IPS DF 19.7 (cell line): Measurements from ENCODE around the gene RFESD.
"Not testable (repeated sequence)": the region's sequence is repeated elsewhere in the genome, so short reads cannot be mapped to it uniquely, and the experiment has no call there.

Experiments used
- DNase-seq: peaks from one replicate; pipeline ENCODE4 v3.0.0-alpha.2; 2013; ENCODE audit warnings: low read depth, low spot score

RFESD gene

DNA sequence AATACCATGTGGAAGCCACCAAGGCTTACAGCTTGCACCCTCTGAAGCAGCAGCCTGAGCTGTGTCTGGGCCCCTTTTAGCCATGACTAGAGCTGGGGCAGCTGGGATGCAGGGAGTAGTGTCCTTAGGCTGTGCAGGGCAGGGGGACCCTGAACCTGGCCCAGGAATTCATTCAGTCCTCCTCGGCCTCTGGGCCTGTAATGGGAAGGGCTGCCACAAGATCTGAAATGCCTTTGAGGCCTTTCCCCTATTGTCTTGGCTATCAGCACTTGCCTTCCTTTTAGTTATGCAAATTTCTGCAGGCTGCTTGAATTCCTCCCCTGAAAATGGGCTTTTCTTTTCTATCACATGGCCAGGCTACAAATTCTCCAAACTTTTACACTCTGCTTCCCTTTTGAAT lies 17.6 kb upstream of the RFESD start:
- no peak for DNase-seq

DNA sequence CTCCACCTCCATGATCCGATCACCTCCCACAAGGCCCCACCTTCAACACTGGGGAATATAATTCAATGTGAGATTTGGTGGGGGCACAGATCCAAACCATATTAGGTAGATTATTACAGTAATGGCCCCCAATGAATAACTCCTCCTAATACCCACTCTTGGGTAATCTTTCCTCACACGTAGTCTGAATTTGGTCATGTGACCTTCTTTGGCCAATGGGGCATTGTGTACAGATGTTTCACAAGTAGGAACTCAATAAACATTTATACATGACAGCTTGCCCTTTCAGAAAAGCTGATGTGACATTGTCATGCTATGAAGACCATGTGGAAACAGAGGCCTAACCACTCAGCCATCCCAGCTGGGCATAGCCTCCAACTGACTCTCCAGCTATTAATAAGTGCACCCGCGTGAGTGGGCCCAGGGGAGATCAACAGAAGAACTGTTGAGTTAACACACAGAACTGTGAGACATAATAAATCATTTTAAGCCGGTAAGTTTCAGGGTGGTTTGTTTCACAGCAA lies 16.1 kb upstream of the RFESD start:
- DNase-seq = no peak

DNA sequence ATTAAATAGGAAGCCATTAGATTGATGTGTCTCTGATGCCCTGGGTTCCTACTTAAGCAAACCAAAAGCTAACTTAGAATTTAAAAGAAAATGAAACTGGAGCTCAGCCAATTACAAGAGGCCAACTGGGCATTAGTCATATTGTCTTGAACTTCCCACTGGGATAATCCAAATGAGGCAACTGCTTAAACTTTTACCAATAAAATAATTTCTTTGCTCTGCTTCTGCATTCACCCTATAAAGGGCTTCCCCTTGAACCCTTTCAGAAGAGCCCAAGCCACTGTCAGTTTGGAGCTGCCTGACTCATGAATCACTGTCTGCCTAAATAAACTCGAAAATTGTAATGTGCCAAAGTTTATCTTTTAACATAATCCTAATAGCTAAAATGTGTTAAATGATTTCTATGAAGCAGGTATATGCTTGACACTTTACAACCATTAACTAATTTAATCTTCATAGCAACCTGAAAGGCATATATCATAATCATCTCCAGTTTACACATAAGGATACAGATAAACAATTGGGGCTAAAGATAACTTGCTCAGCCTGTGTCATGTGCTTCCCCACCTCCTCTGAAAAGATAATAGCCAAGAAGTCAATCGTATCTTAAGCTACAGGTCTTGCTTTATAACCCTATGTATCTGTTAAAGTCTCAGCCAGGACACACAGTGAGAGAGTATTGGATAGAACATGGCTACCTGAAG lies 15.2 kb upstream of the RFESD start:
- DNase-seq = no peak

DNA sequence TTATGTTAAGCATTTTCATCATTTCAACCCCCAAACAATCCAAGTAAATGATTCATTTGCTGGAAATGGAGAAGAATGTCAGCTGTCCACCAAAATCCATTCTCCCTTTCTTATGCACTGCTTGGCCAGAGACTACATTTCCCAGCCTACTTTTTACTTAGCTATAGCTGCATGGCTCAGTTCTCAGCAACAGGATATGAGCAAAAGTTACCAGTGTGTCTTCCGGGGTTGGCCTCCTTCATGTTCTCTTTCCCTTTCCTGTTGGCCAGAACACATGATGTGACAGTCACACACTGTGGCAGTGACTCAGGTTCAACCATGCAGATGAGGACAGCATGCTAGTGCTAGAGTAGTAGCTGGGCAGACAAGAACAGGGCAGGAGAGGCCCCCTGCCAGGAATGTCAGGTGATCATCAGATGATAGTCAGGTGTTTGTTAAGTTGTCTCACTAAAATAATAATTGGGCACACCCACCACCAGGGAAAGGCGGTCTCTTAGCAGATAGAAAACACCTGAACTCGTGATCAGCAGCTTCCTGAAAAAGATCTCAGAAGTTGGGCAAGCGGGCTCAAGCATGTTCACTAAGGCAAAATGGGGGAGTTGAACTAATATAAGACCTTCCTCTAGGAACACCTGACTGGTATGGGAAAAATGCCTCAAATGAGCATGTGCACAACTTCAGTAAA lies 14.4 kb upstream of the RFESD start:
- no peak for DNase-seq

DNA sequence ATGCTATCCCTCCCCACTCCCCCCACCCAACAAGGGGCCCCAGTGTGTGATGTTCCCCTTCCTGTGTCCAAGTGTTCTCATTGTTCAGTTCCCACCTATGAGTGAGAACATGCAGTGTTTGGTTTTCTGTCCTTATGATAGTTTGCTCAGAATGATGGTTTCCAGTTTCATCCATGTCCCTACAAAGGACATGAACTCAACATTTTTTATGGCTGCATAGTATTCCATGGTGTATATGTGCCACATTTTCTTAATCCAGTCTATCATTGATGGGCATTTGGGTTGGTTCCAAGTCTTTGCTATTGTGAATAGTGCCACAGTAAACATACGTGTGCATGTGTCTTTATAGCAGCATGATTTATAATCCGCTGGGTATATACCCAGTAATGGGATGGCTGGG lies 13.6 kb upstream of the RFESD start:
- DNase-seq = not testable (repeated sequence)

DNA sequence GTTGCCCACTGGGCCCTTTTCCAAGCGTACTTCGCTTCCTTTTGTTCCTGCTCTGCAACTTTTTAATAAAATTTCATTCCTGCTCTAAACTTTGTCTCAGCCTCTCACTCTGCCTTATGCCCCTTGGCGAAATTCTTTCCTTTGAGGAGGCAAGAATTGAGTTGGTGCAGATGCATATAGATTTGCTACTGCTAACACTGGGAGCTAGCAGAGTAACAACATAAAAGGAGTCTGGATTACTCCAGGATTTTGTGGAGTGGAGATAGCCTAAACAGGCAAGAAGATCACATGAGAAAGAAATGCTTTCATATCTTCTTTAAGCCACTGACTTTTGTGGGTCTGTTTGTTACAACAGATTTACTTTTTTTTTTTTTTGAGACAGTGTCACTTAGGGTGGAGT lies 12.9 kb upstream of the RFESD start:
- no peak for DNase-seq

DNA sequence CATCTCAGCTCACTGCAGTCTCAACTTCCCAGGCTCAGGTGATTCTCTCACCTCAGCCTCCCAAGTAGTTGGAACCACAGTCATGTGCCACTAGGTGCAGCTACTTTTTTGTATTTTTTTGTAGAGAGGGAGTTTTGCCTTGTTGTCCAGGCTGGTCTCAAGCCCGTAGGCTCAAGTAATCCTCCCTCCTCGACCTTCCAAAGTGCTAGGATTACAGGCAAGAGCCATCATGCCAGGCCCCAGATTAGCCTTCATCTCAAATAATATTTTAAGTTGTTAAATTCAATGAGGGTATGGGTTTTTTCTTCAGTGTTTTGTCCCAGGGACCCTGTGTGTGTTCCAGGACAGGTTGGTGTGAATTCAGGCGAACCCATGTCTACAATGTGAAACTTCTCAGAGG lies 12.5 kb upstream of the RFESD start:
- DNase-seq = no peak

DNA sequence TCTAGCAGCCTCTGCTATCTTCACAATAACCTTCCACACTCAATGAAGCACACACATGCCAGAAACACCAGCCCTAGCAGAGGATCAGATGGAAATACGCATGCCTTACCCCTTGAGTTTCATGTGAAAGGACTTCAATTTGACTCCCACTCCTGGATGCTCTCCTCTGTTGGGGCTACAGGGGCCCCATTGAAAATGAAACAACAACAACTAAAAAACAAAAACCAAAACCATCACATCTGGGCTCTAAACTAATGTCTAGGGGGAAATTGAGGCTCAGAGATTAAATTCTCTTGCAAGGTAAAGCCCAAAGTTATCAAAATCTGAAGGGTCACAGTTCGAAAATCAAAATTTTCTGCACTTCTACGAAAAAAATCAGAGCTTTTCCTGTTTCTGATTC lies 7.9 kb upstream of the RFESD start:
- no peak for DNase-seq

DNA sequence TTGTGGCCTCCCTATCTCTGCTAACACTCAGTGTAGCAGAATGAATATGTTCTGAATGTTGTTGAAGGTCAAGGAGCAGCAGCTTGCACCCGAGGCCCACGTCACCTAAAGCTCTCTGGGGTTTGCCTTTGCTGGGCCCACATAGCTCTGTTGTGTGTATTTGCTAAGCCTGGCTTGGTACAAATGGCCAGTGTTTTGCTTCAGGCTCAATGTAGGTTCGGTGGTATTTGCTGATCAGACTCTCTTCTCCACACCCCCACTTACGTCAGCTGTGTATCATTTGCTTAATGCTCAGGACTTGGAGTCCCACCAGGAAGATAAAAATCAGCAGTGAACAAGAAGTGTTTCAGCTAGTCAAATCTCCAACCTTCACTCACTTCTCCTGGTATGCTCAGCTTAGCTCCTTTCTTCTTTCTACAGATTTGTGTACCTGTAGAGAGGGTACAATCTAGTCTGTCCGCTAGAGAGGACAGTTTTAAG lies 4.8 kb upstream of the RFESD start:
- DNase-seq = no peak

DNA sequence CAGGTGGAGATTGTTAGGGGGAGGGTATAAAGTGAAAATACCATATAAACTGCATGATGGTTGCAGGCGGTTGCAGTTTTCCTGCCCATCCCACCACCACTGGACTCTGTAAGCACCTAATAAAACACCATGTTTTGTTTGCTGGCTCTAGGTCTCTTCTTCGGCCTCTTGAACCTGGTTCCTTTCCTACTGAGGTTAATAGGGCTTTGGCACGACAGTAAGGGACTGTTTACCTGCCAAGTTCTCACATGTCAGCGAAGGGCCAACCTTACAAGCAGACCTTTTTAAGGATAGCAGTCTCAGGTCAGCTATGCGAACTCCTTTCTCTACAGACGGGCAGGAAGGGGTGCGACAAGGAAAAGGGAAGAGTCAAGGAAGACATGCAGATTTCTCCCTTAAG lies 3.4 kb upstream of the RFESD start:
- DNase-seq = no peak

DNA sequence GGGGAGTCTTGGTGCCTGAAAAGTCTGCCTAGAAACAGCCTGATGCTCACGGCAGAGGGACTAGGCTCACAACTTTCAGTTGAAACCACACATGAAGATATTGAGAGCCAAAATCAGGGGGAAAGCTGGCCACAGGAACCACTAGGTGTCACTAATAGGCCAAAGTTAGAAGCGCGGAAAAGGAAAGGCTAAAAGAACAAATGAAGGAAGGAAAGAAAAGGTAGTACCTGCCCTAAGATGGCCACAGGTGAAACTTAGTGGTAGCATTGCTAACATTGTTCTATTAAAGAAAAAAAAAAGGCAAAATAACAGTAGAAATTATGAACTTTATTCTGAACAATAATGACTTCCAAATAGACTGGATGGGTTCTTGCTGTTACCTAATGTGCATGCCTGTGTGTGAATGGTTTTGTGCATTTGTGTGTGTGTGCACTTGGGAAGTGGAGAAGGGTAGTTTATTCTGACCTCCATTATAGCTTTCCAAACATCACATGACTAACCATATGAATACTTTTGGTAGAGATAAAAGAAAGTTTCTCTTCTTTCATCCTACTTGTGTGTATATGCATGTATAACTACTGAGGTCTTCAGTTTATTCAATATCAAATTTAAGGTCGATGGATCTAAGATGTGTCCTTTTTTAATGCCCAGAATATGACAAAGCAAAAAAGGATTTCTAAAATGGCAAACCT lies 2.1 kb upstream of the RFESD start:
- DNase-seq = no peak

DNA sequence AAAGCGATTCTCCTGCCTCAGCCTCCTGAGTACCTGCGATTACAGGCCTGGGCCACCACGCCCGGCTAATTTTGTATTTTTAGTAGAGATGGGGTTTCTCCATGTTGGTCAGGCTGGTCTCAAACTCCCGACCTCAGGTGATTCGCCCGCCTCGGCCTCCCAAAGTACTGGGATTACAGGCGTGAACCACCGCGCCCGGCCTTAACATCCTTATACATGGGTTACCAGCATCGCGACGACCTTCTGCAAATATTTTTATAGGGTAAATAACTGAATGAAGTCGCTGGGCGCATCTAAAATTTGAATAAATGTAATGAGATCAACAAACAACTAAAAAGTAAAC lies 380 bp upstream of the RFESD start:
- DNase-seq = not testable (repeated sequence)

DNA sequence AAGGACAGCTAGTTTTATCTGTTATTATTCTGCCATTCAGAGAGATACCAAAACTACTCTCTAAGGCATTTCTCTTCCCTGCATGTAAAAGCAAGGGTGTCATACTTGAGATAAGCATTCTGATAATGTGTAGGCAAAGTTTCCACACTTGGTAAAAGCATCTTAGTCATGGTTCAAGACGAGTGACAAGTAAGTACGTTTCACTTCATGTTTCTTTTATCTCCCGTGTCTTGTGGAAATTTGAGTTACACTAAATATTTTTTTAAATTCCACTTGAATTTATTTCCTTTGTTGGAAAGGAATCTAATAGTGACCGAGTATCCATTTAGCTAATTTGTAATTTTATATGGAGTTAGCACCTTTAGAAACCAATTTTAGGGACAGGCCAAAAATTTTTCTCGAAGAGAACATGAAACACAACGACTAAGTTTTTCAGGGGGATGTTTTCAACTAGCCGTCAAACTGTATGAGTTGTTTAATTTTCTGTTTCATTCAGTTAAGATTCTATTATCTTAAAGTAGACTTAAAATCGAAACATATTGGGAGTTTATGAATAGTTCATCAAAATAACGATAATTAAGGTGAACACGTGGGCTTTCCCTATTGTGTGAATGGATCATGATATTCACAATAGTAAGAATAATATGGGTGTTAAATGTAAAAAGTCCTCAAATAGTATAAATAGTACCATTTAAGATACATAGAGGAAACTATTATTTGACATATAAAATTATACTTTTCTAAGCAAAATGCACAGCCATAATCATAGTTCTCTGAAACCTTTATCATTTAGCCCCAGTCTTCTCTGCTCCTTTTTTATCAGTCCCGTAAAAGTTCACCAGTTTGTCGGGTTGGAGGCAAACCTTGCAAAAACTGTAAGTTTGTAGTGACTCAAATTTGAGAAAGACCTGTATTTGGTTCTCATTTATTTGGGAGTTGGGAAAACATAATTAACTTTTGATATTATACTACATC lies 1.6 kb downstream of the RFESD start:
- no peak for DNase-seq

DNA sequence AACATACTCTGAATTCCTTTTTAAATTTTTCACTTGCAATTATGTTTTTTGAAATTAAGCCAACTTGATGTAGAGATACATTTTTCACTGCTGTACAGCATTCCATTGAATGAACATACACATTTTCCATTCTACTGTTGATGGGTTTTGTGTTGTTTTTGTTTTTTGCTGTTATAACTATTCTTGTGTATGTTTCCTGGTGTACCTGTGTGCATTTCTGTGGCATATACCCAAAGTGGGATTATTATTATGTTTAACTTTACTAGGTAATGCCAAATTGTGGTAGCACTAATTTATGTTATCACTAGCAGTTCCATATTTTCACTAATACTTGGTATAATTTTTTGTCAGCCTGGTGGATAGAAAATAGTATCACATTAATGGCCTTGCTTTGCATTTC lies 2.7 kb downstream of the RFESD start:
- DNase-seq = no peak

DNA sequence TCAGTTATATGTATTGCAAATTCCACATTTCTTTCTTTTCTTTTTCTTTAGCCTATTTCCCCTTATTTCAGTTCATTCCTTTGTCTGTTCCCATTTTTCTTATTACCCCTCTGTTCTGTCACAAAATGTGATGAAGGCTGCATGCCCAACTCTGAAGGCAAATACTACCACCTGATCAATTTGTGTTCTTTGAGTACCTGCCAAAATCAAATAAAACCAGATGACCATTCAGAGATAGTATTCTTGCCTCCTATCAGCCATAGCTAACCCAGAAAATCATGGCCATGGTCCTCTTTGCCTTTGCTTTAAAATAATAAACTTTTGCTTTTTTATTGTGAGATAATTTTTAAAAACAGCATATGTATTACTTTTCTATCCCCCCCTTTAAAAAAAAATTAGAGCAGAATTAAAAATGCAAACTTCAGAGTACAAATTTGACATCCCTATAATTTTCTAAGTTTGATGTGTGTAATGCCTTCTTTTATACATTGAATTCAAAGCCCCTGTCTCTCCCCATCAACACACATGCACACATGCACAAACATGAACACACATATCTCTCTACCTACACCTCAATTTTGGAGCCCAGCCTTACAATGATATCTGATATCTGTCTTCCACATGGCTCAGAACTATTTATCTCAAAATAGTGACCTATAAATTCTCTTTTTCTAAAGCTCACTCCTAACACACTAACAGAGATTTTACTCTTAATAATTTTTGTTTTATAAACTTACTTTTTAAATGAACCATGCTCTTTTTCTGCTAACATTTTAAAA lies 3.5 kb downstream of the RFESD start:
- no peak for DNase-seq

DNA sequence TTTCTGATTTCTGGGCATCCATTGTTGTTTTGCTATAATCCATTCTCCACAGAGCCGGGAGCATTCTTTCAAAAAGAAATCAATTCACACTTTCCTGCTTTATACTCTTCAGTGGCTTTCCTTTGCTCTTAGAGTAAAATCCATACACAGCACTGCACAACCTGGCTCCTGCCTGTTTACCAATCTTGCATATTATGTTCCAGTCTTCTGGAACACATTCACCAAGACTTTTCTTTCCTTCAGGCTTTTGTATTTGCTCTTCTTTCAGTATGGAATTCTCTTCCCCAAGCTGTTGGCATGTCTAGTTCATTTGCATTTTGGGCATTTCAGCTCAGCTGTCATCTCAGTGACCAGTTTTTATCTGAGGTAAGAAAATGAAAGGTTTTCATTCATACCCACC lies 6.3 kb downstream of the RFESD start:
- no peak for DNase-seq

DNA sequence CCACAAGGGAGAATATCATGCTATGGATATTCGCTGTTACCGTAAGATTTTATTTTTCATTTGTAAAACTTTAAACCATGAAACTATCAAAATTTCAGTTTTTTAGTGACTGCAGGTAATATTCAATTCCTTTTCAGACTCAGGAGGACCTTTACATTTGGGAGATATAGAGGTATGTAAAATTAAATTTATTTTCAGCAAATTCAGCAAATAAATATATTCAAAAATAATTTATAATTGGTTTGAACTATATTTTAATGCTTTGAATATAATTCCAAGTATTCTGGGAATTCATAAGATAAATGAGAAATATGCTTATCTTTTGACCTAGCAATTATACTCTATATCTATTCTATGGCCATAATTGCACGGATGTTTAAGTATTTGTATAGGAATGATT lies 7.6 kb downstream of the RFESD start:
- no peak for DNase-seq

DNA sequence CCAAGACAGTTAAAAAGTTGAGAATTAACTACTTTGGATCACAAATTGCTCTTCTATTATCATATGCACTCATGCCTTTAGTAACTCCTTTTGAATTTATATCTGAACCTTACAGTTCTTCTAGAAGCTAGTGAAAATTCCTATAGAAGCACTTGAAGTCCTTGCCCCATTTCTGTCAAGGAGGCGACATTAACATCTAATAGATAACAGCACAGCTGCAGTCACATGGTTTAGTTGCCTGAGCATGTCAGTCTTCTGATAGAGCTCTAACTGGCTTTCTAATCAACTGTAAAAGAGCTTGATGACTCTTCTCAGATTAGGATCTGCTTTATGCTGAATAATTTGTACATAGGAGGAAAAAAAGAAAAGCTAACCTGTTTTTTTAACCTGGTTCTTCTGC lies 9.0 kb downstream of the RFESD start:
- no peak for DNase-seq

DNA sequence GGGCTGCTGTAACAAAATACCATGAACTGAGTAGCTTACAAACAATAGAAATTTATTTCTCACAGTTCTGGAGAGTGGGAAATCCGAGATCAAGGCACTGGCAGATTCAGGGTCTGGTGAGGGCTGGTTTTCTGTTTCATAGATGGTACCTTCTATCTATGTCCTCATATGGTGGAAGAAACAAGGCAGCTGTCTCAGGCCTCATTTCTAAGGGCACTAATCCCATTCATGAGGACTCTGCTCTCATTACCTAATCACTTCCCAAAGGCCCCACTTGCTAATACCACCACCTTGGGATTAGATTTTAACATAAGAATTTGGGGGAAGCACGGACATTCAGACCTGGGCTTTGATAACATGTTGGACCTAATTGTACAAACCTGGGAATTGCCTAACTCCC lies 13.5 kb downstream of the RFESD start:
- DNase-seq = no peak

DNA sequence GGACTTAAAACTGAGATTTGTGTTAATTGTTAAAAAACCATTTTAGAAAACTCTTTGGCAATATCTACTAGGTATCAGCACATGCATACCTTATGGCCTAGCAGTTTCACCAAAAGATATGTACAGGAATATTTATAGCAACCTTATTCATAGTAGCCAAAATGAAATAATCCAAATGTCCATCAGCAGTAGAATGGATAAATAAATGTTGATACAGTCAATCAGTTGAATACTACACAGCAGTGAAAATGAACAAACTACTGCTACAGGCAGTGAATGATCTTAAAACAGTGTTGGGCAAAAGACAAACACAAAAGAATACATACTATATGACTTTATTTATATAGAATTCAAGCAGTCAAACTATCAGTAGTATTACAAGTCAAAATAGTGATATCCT lies 16.4 kb downstream of the RFESD start:
- no peak for DNase-seq
